K562 (cell line): Measurements from ENCODE around the gene TXLNG.

Source experiments
- SOX6 ChIP-seq: fragments of 450-650 bp; IDR thresholded peaks from 2 replicates; pipeline ENCODE4 v1.6.1; 2014; ENCODE audit warnings: mild to moderate bottlenecking
- TAF9B ChIP-seq: fragments of 450-650 bp; IDR thresholded peaks from 2 replicates; pipeline ENCODE4 v1.6.1; 2018; ENCODE audit warnings: mild to moderate bottlenecking; ENCODE audit not compliant: partially characterized antibody
- U2AF1 ChIP-seq: fragments of 200-400 bp; formaldehyde crosslinking; optimal IDR thresholded peaks from 2 replicates; pipeline ENCODE3; 2017; ENCODE audit warnings: mild to moderate bottlenecking, low read depth, low read length, moderate library complexity
- ZKSCAN1 ChIP-seq: fragments of 150-350 bp; IDR thresholded peaks from 2 replicates; pipeline ENCODE4 v1.6.1; 2016; ENCODE audit warnings: low read depth, low read length
- ZZZ3 ChIP-seq: fragments of 450-650 bp; IDR thresholded peaks from 2 replicates; pipeline ENCODE4 v1.6.1; 2016; ENCODE audit warnings: antibody characterized with exemption, mild to moderate bottlenecking, moderate library complexity

DNA sequence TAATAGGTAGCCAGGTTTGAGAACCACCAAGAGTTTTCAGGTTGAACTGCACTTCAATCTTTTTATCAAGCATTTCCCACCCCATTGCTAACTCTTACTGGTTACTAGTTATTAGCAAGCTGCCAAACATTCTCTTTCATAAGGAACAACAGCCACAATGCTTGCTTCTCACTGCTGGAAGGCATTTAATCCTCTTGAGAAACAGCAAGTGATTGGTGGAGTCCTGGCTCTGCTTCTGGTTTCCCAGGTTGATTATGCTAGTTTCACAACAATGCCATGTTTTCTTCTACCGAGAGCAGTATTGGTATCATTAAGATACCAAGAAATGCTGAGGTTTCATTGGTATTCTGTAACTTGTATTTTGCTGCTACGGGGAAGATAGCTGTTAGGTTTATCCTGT is 32.2 kb upstream of the TXLNG start:
- no peak for TF ChIP-seq ZKSCAN1
- TF ChIP-seq ZZZ3, result no peak
- no peak for TF ChIP-seq U2AF1
- TF ChIP-seq SOX6, result no peak
- no peak for TF ChIP-seq TAF9B
